H1 (cell line): ENCODE measurements around the gene C21orf58.

Experiments
- KDM4A ChIP-seq: IDR thresholded peaks from one replicate; pipeline ENCODE4 v1.7.1; 2012; ENCODE audit warnings: low read depth, mild to moderate bottlenecking, moderate library complexity, low read length, inconsistent platforms; ENCODE audit not compliant: severe bottlenecking
- TF ChIP-seq, protein P1 (sequence below), 3 experiments: IDR thresholded peaks; 1 replicate in 2 of 3; 2 replicates in 1 of 3; pipeline versions ENCODE4 v1.5.1 to v1.6.1; 2011; ENCODE audit warnings: low read length in 3 of 3, mild to moderate bottlenecking in 3 of 3, inconsistent platforms in 2 of 3, low read depth in 1 of 3, moderate library complexity in 1 of 3; ENCODE audit not compliant: insufficient read depth in 1 of 3; ENCODE audit errors: control extremely low read depth in 1 of 3

DNA sequence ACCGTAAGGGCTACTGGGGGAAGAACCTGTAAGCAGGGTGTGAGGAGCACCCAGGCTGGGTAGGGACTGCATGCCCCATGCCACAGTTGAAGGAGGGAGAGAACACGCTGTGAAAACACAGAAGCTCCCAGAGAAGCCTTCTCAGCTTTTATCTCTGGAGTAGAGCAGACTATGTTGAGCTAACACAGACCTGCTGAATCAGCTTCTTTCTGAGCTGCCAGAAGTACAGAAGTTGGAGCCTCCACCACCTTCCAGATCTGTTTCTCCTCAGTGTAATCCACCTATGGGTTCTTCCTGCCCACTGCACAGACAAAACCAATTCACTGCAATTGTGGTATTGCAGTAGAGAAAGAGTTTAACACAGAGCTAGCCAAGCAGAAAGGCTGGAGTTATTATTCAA lies 32.1 kb downstream of the C21orf58 start:
- TF ChIP-seq, protein P1, sequence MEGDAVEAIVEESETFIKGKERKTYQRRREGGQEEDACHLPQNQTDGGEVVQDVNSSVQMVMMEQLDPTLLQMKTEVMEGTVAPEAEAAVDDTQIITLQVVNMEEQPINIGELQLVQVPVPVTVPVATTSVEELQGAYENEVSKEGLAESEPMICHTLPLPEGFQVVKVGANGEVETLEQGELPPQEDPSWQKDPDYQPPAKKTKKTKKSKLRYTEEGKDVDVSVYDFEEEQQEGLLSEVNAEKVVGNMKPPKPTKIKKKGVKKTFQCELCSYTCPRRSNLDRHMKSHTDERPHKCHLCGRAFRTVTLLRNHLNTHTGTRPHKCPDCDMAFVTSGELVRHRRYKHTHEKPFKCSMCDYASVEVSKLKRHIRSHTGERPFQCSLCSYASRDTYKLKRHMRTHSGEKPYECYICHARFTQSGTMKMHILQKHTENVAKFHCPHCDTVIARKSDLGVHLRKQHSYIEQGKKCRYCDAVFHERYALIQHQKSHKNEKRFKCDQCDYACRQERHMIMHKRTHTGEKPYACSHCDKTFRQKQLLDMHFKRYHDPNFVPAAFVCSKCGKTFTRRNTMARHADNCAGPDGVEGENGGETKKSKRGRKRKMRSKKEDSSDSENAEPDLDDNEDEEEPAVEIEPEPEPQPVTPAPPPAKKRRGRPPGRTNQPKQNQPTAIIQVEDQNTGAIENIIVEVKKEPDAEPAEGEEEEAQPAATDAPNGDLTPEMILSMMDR (IDR thresholded peaks at IDR 0.05; ENCODE audit: control extremely low read depth in 1 of 3, insufficient read depth in 1 of 3, low read depth in 1 of 3, low read length in 3 of 3) = no peak
- TF ChIP-seq KDM4A = no peak
